MM.1S (cell line): Measurements from ENCODE around the gene TMEM200A.

ENCODE experiments used
- DNase-seq: peaks from one replicate; pipeline ENCODE4 v3.0.0-alpha.2; 2015
- H2AFZ ChIP-seq: fragments of 300-600 bp; sonication (generic); 2 replicates; pipeline ENCODE4 v1.6.0; 2016; ENCODE audit warnings: antibody characterized with exemption, low read length
- H3F3A ChIP-seq: fragments of 300-600 bp; sonication (generic); 2 replicates; pipeline ENCODE4 v1.6.1; 2016; ENCODE audit warnings: mild to moderate bottlenecking, antibody characterized with exemption, low read length, moderate library complexity, mixed read lengths; ENCODE audit not compliant: insufficient read depth
- H3K27ac ChIP-seq: fragments of 300-600 bp; sonication (generic); 2 replicates; pipeline ENCODE4 v1.5.1; 2016; ENCODE audit warnings: mild to moderate bottlenecking, low read length
- H3K27me3 ChIP-seq: fragments of 300-600 bp; sonication (generic); replicated peaks from 2 replicates; pipeline ENCODE4 v1.6.0; 2016; ENCODE audit warnings: low read length; ENCODE audit not compliant: insufficient read depth
- H3K36me3 ChIP-seq: fragments of 300-600 bp; sonication (generic); replicated peaks from 2 replicates; pipeline ENCODE4 v1.6.1; 2016; ENCODE audit warnings: mild to moderate bottlenecking, low read length, mixed read lengths; ENCODE audit not compliant: insufficient read depth
- H3K4me1 ChIP-seq: fragments of 300-600 bp; sonication (generic); 2 replicates; pipeline ENCODE4 v1.6.1; 2016; ENCODE audit warnings: low read length, mixed read lengths
- H3K4me2 ChIP-seq: fragments of 300-600 bp; sonication (generic); 2 replicates; pipeline ENCODE4 v1.6.0; 2016; ENCODE audit warnings: low read depth, low read length
- H3K4me3 ChIP-seq: fragments of 300-600 bp; sonication (generic); 2 replicates; pipeline ENCODE4 v1.5.1; 2016; ENCODE audit warnings: low read length, mixed read lengths
- H3K79me2 ChIP-seq: fragments of 300-600 bp; sonication (generic); 2 replicates; pipeline ENCODE4 v1.6.1; 2016; ENCODE audit warnings: mixed run types, low read length, mixed read lengths
- H3K9ac ChIP-seq: fragments of 300-600 bp; sonication (generic); 2 replicates; pipeline ENCODE4 v1.6.1; 2016; ENCODE audit warnings: low read length, mixed read lengths
- H3K9me2 ChIP-seq: fragments of 300-600 bp; sonication (generic); replicated peaks from 2 replicates; pipeline ENCODE4 v1.6.1; 2016; ENCODE audit warnings: mild to moderate bottlenecking, low read length, mixed read lengths; ENCODE audit not compliant: insufficient read depth
- H3K9me3 ChIP-seq: fragments of 300-600 bp; sonication (generic); replicated peaks from 2 replicates; pipeline ENCODE4 v1.6.1; 2016; ENCODE audit warnings: mild to moderate bottlenecking, low read length, mixed read lengths; ENCODE audit not compliant: insufficient read depth
- H4K20me1 ChIP-seq: fragments of 300-600 bp; sonication (generic); 2 replicates; pipeline ENCODE4 v1.6.1; 2016; ENCODE audit warnings: mild to moderate bottlenecking, low read length, moderate library complexity, mixed read lengths; ENCODE audit not compliant: insufficient read depth
- CTCF ChIP-seq: fragments of 300-600 bp; sonication (generic); IDR thresholded peaks from 2 replicates; pipeline ENCODE4 v1.5.1; 2016; ENCODE audit warnings: antibody characterized with exemption, low read length, mixed read lengths
- EZH2 ChIP-seq: fragments of 300-600 bp; sonication (generic); optimal IDR thresholded peaks from 2 replicates; pipeline ENCODE3; 2017; ENCODE audit warnings: low read depth, mild to moderate bottlenecking, antibody characterized with exemption, low read length, mixed read lengths
- EZH2phosphoT487 ChIP-seq: fragments of 300-600 bp; sonication (generic); IDR thresholded peaks from 2 replicates; pipeline ENCODE4 v1.6.1; 2018; ENCODE audit warnings: antibody characterized with exemption, low read length

The TMEM200A gene

DNA sequence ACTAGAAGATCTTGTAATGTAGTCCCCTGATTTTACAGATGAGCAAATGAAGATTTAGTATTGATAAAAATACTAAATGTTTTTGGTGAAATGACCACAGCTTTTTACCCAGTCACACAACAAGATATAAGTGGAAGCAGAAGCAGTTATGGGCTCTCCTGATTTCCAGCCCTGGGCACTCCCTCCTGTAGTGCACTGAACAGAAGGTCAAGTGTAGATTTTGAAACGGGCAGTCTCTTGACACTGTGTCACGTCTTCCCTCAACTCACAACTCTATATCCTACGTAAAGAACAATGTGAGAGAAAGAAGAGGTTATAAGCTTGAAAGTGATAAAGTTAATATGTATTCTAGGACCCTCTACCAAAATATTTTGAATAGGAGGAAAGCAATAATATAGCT is 23.3 kb downstream of the TMEM200A start:
- no peaks in the 10 kb centered on the region for H4K20me1 ChIP-seq
- no peak overlapping the region for H2AFZ ChIP-seq
- H3K9ac ChIP-seq: no peak overlapping the region
- no peak overlapping the region for H3K4me3 ChIP-seq
- no peaks in the 10 kb centered on the region for H3K27me3 ChIP-seq
- H3K4me2 ChIP-seq: no peak overlapping the region
- H3K79me2 ChIP-seq: no peaks in the 10 kb centered on the region
- H3K9me2 ChIP-seq: no peaks in the 10 kb centered on the region
- no peaks in the 10 kb centered on the region for H3K4me1 ChIP-seq
- H3K27ac ChIP-seq: no peak overlapping the region
- no peak for DNase-seq
- H3K36me3 ChIP-seq: no peaks in the 10 kb centered on the region
- no peaks in the 10 kb centered on the region for H3K9me3 ChIP-seq
- no peak for TF ChIP-seq EZH2phosphoT487
- no peak for TF ChIP-seq EZH2
- no peak for TF ChIP-seq CTCF
- no peaks in the 10 kb centered on the region for H3F3A ChIP-seq

- Histone ChIP-seq H4K20me1 (no peaks in the 10 kb centered on the region), H3K27ac (no peak overlapping the region), H3K4me1 (no peaks in the 10 kb centered on the region), H3K9ac (no peak overlapping the region), H3K4me3 (no peak overlapping the region), H3K27me3 (no peaks in the 10 kb centered on the region), H3K79me2 (no peaks in the 10 kb centered on the region), H2AFZ (no peak overlapping the region), H3K9me3 (no peaks in the 10 kb centered on the region), H3K36me3 (no peaks in the 10 kb centered on the region), H3K9me2 (no peaks in the 10 kb centered on the region), H3K4me2 (no peak overlapping the region), H3F3A (no peaks in the 10 kb centered on the region)
- TF ChIP-seq CTCF: no peak
- DNase-seq: no peak
Measured at GRCh38 chr6:130390890-130391289, 25.1 kb downstream of the TMEM200A start.

GRCh38 chr6:130393306-130393705 is 27.5 kb downstream of the TMEM200A start:
- no peaks in the 10 kb centered on the region for H3K9me3 ChIP-seq
- no peaks in the 10 kb centered on the region; the same call in 1 of the 2 replicates for H3K79me2 ChIP-seq
- no peak for TF ChIP-seq EZH2phosphoT487
- no peak for TF ChIP-seq EZH2
- no peak overlapping the region for H3K4me2 ChIP-seq
- H3K27ac ChIP-seq: no peak overlapping the region
- no peaks in the 10 kb centered on the region for H3K36me3 ChIP-seq
- 0 out of 2 replicates have a peak, but pooled peaks cover 4% of the 10 kb centered on the region for H3K4me1 ChIP-seq
- no peak overlapping the region for H2AFZ ChIP-seq
- no peaks in the 10 kb centered on the region for H3K27me3 ChIP-seq
- H3K9me2 ChIP-seq: no peaks in the 10 kb centered on the region
- no peak for DNase-seq
- H4K20me1 ChIP-seq: no peaks in the 10 kb centered on the region
- no peaks in the 10 kb centered on the region for H3F3A ChIP-seq
- H3K9ac ChIP-seq: no peak overlapping the region
- no peak overlapping the region for H3K4me3 ChIP-seq

DNA sequence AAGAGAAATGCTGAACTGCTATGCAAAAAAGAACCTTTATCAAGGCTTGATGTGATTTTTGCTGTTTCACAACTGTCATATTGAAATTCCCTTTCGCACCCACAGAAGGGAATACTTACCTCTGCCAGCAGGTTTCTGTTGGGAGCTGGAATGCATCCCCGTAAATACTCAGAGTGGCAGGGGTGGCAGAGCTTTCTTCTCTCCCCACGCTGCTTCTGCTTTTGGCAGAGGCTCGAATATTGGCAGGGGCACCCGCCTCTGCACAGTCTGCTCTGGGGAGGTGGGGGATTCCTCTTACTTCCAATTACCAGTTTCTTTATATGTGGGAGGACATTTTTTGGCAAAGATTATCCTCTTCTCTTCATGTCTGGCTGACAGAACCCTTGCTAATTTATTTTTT is 28.4 kb downstream of the TMEM200A start:
- Histone ChIP-seq H3K9me2 (no peaks in the 10 kb centered on the region), H4K20me1 (no peaks in the 10 kb centered on the region), H3F3A (no peaks in the 10 kb centered on the region), H3K36me3 (no peaks in the 10 kb centered on the region), H3K79me2 (no peaks in the 10 kb centered on the region; the same call in 1 of the 2 replicates), H3K27ac (no peak overlapping the region), H3K27me3 (no peaks in the 10 kb centered on the region), H3K9me3 (no peaks in the 10 kb centered on the region), H3K4me1 (0 out of 2 replicates have a peak, but pooled peaks cover 4% of the 10 kb centered on the region), H3K4me2 (no peak overlapping the region), H3K4me3 (no peak overlapping the region), H2AFZ (no peak overlapping the region), H3K9ac (no peak overlapping the region)
- DNase-seq: no peak
- TF ChIP-seq EZH2phosphoT487: no peak
- TF ChIP-seq EZH2: no peak
- TF ChIP-seq CTCF: no peak
